GM18526 (cell line): ENCODE results near the gene TCEANC.

Source experiments
- POLR2A ChIP-seq: IDR thresholded peaks from 3 replicates; pipeline ENCODE4 v1.6.1; 2011; ENCODE audit not compliant: insufficient read length; ENCODE audit errors: extremely low read depth

TCEANC gene

GRCh38 chrX:13699183-13699826 is 46.4 kb downstream of the TCEANC start:
- TF ChIP-seq POLR2A, result no peak

GRCh38 chrX:13700380-13700779 is 47.4 kb downstream of the TCEANC start:
- TF ChIP-seq POLR2A, result no peak

- no peak for TF ChIP-seq POLR2A
Measured at GRCh38 chrX:13702111-13702789, 49.3 kb downstream of the TCEANC start.

- no peak for TF ChIP-seq POLR2A
Measured at GRCh38 chrX:13703135-13703534, 50.2 kb downstream of the TCEANC start.

GRCh38 chrX:13703589-13703988 is 50.6 kb downstream of the TCEANC start:
- TF ChIP-seq POLR2A, result no peak

GRCh38 chrX:13711141-13711540 is 58.2 kb downstream of the TCEANC start:
- TF ChIP-seq POLR2A, result no peak
